Kidney (tissue), 14 donors: ENCODE data around the gene ERBB4. TPM values are rescaled to one million over a fixed set of nuclear protein-coding genes. Genes with fewer than 3 reads are reported as not detected.

ENCODE experiments used
- DNase-seq, 5 donors: peaks; one replicate each; pipeline ENCODE4 v3.0.0-alpha.2; 2013 to 2020
- FAIRE-seq: peaks from 2 replicates; lab custom pipeline; 2012; peaks lifted over from hg19 to GRCh38; lab: Jason Lieb, UNC
- H3K27ac ChIP-seq, 2 donors: one replicate each; pipeline ENCODE4 v1.7.0; 2013; ENCODE audit warnings: low read depth in 2 of 2, low read length in 2 of 2, inconsistent platforms in 1 of 2
- H3K27me3 ChIP-seq: one replicate; pipeline ENCODE4 v1.7.1; 2013; ENCODE audit warnings: low read length, inconsistent platforms; ENCODE audit not compliant: control insufficient read depth, insufficient read depth
- H3K36me3 ChIP-seq, 3 donors: one replicate each; pipeline versions ENCODE4 v1.7.0 to v1.7.1; 2013; ENCODE audit warnings: low read length in 3 of 3, control low read depth in 1 of 3, inconsistent platforms in 1 of 3; ENCODE audit not compliant: insufficient read depth in 3 of 3, control insufficient read depth in 2 of 3
- H3K4me1 ChIP-seq, 3 donors: one replicate each; pipeline versions ENCODE4 v1.7.0 to v1.7.1; 2013; ENCODE audit warnings: low read length in 3 of 3, inconsistent platforms in 1 of 3, low read depth in 1 of 3; ENCODE audit not compliant: control insufficient read depth in 2 of 3, insufficient read depth in 2 of 3
- H3K4me3 ChIP-seq, 3 donors: one replicate each; pipeline versions ENCODE4 v1.7.0 to v1.8.1; 2013; ENCODE audit warnings: low read length in 3 of 3, control low read depth in 1 of 3, inconsistent platforms in 1 of 3
- H3K9ac ChIP-seq, 3 donors: one replicate each; pipeline versions ENCODE4 v1.7.0 to v1.7.1; 2013; ENCODE audit warnings: low read length in 3 of 3, control low read depth in 1 of 3, inconsistent platforms in 1 of 3
- H3K9me3 ChIP-seq, 3 donors: one replicate each; pipeline versions ENCODE4 v1.7.0 to v1.7.1; 2013; ENCODE audit warnings: low read length in 3 of 3, control low read depth in 1 of 3, inconsistent platforms in 1 of 3; ENCODE audit not compliant: control insufficient read depth in 2 of 3, insufficient read depth in 1 of 3
- intact Hi-C: fragments of 100-400 bp; cut with DNase I; formaldehyde crosslinking; loops from one replicate; pipeline ENCODE4 v1.11.1; 2022
- polyA plus RNA-seq: library from polyadenylated mRNA; stranded (reverse); fragments of 350-450 nt; fragmentation: Illumina TruSeq; extraction: RNeasy Lipid Tissue Mini Kit (QIAGEN cat#74804); gene quantifications from one replicate; pipeline ENCODE4 v1.2.3, GENCODE V29; 2014; ENCODE audit warnings: low read depth, low replicate concordance; ENCODE audit not compliant: insufficient read depth
- total RNA-seq: library from RNA; stranded (reverse); fragmentation: NEBNext Ultra II Directional; extraction: Animal tissue kit (Norgen Biotek cat#: 25700); gene quantifications from one replicate; pipeline ENCODE4 v1.2.1, GENCODE V29; 2021
- TF ChIP-seq, protein P1 (sequence below): IDR thresholded peaks from 3 replicates; pipeline ENCODE4 v1.5.1; 2012; ENCODE audit warnings: mild to moderate bottlenecking, moderate library complexity, borderline replicate concordance; ENCODE audit not compliant: insufficient read depth; ENCODE audit errors: extremely low read depth
- donor health status: control.
- donor health status: control.
- donor health status: control.
- donor health status: control.
- donor health status: control.
- donor health status: DM: yes; HTN: yes; CAD: no.
- donor health status: Normal renal cell carcinoma (clear cell type).

ERBB4 gene
- total and polyA plus RNA-seq, 2 donors from 2014 or later: 3.9 to 152 TPM

DNA sequence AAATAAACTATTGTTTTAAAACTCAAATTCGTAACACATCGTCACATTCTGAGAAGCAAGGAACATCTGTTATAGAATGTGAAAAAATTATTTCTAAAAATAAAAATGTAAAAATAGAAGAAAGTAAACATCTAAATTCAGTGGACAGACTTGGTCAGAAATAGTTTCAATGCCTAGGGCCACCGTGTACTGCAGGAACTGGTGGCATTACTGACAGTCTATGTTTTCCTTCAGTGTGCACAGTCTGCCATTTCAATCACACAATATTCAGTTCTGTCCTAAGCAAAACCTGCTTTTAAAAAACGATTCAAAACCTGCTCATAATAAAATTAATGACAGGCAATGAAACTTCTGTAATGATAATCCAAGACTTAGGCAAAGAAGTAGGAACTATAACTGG, 190.1 kb downstream of the ERBB4 start:
- Histone ChIP-seq H3K9ac (no peak overlapping the region), H3K4me3 (no peak overlapping the region), H3K36me3 (no peaks in the 10 kb centered on the region), H3K9me3 (no peaks in the 10 kb centered on the region), H3K4me1 (no peaks in the 10 kb centered on the region), H3K27me3 (no peaks in the 10 kb centered on the region), H3K27ac (no peak overlapping the region)
- DNase-seq (no peak), FAIRE-seq (no peak)
- TF ChIP-seq, protein P1, sequence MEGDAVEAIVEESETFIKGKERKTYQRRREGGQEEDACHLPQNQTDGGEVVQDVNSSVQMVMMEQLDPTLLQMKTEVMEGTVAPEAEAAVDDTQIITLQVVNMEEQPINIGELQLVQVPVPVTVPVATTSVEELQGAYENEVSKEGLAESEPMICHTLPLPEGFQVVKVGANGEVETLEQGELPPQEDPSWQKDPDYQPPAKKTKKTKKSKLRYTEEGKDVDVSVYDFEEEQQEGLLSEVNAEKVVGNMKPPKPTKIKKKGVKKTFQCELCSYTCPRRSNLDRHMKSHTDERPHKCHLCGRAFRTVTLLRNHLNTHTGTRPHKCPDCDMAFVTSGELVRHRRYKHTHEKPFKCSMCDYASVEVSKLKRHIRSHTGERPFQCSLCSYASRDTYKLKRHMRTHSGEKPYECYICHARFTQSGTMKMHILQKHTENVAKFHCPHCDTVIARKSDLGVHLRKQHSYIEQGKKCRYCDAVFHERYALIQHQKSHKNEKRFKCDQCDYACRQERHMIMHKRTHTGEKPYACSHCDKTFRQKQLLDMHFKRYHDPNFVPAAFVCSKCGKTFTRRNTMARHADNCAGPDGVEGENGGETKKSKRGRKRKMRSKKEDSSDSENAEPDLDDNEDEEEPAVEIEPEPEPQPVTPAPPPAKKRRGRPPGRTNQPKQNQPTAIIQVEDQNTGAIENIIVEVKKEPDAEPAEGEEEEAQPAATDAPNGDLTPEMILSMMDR: no peak
- intact Hi-C loops: no loop called here

DNA sequence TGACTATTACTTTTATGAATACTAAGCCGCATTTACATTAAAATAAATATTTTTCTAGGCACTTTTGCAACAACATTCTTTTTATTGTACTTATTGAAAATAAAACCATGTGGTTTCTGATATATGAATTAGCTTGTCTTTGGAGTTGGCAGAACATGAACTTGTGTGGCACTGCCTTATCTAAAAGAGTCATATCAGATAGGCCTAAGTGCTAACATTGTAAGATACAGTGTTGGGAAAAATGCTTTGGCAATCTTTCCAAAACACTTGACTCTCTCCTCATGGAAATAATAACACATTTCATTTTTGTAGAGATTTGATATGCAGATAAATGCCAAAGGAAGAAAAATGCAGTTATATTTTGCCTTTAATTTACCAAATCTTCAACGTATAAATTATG, 191.7 kb downstream of the ERBB4 start:
- intact Hi-C loops: no loop called here
- TF ChIP-seq, protein P1: no peak
- Histone ChIP-seq H3K9ac (no peak overlapping the region), H3K36me3 (no peaks in the 10 kb centered on the region), H3K9me3 (no peaks in the 10 kb centered on the region), H3K27ac (no peak overlapping the region), H3K4me1 (no peaks in the 10 kb centered on the region), H3K4me3 (no peak overlapping the region), H3K27me3 (no peaks in the 10 kb centered on the region)
- DNase-seq: no peak
- no peak for FAIRE-seq

DNA sequence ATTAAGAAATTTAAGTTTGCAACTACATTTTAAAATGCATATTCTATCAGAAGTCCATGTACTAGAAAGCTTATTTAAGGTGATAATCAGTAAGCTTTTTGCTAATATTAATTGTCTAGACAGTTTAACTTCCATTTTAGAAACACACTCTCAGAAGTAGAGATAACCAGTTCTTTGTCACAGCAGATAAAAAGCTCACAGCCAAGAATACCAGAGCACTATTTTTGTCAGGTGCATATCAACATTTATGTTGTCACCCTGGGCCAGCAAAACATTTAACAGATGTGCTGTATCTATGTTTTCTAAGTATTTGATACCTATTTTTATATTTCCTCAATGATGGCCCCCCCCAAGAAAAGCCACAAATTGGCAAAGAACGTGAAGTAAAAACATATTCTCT, 192.6 kb downstream of the ERBB4 start:
- Histone ChIP-seq H3K4me3 (no peak overlapping the region), H3K27me3 (no peaks in the 10 kb centered on the region), H3K9ac (no peak overlapping the region), H3K9me3 (no peaks in the 10 kb centered on the region), H3K27ac (no peak overlapping the region), H3K36me3 (no peaks in the 10 kb centered on the region), H3K4me1 (no peaks in the 10 kb centered on the region)
- no peak for DNase-seq
- TF ChIP-seq, protein P1: no peak
- intact Hi-C loops: no loop called here
- FAIRE-seq: no peak

DNA sequence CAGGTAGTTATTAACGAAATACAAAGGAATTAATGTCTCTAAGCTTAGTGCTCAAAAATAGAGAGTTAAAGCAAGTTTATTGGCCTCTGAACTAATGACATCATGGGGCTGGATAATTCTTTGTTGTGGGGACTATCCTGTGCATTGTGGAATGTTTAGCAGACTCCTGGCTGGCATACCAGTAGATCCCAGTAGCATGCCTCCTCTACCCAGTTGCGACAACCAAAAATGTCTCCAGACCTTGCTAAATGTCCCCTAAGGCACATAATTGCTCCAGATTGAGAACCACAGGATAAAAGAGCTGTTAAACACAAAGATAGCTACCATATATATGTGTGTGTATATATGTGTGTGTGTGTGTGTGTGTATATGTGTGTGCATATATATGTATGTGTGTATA, 194.5 kb downstream of the ERBB4 start:
- Histone ChIP-seq H3K4me1 (no peaks in the 10 kb centered on the region), H3K9me3 (no peaks in the 10 kb centered on the region), H3K4me3 (no peak overlapping the region), H3K36me3 (no peaks in the 10 kb centered on the region), H3K27ac (no peak overlapping the region), H3K27me3 (no peaks in the 10 kb centered on the region), H3K9ac (no peak overlapping the region)
- intact Hi-C loops: no loop called here
- no peak for DNase-seq
- no peak for FAIRE-seq
- TF ChIP-seq, protein P1: no peak
